BE2C (cell line): ENCODE data around the gene CNTRL.
A peak's percentile ranks its signal among the peaks of the same experiment; 100 is the strongest.

ENCODE experiments used
- DNase-seq: peaks from one replicate; pipeline ENCODE4 v3.0.0-alpha.2; 2020
- H3K27me3 ChIP-seq: fragments of 250-450 bp; sonication (Bioruptor Pico); 2 replicates; pipeline ENCODE4 v1.5.1; 2020; ENCODE audit warnings: mild to moderate bottlenecking
- H3K36me3 ChIP-seq: fragments of 250-450 bp; sonication (Bioruptor Pico); 2 replicates; pipeline ENCODE4 v1.5.1; 2020; ENCODE audit warnings: mild to moderate bottlenecking
- H3K4me1 ChIP-seq: fragments of 250-450 bp; sonication (Bioruptor Pico); 2 replicates; pipeline ENCODE4 v1.5.1; 2020
- H3K4me3 ChIP-seq: 2 replicates; pipeline ENCODE4 v1.5.1; 2011; ENCODE audit warnings: low read depth, low read length
- H3K9me3 ChIP-seq: fragments of 250-450 bp; sonication (Bioruptor Pico); 2 replicates; pipeline ENCODE4 v1.5.1; 2020
- TF ChIP-seq, protein P1 (sequence below): IDR thresholded peaks from 2 replicates; pipeline ENCODE4 v1.5.1; 2012; ENCODE audit warnings: mild to moderate bottlenecking, low read depth, low read length

The CNTRL gene

DNA sequence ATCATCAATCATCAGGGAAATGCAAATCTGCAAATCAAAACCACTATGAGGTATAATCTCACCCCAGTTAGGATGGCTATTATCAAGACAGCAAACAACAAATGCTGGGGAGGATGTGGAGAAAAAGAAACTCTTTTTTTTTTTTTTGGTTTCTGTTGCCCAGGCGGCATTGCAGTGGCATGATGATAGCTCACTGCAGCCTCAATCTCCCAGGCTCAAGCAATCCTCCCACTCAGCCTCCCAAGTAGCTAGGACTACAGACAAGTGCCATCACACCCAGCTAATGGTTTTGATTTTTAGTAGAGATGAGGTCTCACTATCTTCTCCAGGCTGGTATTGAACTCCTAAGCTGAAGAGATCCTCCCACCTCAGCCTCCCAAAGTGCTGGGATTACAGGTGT is 5.4 kb upstream of the CNTRL start:
- H3K9me3 ChIP-seq: no peaks in the 10 kb centered on the region
- H3K27me3 ChIP-seq: no peaks in the 10 kb centered on the region

GRCh38 chr9:121071370-121071755 is 3.4 kb upstream of the CNTRL start:
- Histone ChIP-seq H3K4me1 (no peaks in the 10 kb centered on the region; the same call in 1 of the 2 replicates), H3K4me3 (no peak overlapping the region), H3K36me3 (no peaks in the 10 kb centered on the region), H3K9me3 (no peaks in the 10 kb centered on the region), H3K27me3 (no peaks in the 10 kb centered on the region)
- DNase-seq: no peak
- TF ChIP-seq, protein P1, sequence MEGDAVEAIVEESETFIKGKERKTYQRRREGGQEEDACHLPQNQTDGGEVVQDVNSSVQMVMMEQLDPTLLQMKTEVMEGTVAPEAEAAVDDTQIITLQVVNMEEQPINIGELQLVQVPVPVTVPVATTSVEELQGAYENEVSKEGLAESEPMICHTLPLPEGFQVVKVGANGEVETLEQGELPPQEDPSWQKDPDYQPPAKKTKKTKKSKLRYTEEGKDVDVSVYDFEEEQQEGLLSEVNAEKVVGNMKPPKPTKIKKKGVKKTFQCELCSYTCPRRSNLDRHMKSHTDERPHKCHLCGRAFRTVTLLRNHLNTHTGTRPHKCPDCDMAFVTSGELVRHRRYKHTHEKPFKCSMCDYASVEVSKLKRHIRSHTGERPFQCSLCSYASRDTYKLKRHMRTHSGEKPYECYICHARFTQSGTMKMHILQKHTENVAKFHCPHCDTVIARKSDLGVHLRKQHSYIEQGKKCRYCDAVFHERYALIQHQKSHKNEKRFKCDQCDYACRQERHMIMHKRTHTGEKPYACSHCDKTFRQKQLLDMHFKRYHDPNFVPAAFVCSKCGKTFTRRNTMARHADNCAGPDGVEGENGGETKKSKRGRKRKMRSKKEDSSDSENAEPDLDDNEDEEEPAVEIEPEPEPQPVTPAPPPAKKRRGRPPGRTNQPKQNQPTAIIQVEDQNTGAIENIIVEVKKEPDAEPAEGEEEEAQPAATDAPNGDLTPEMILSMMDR: no peak

More for the DNA sequence above, 5.4 kb upstream of the CNTRL start:
- Histone ChIP-seq H3K36me3 (no peaks in the 10 kb centered on the region), H3K4me3 (no peak overlapping the region), H3K4me1 (no peaks in the 10 kb centered on the region; the same call in 1 of the 2 replicates)
- DNase-seq: no peak
- TF ChIP-seq, protein P1: no peak

DNA sequence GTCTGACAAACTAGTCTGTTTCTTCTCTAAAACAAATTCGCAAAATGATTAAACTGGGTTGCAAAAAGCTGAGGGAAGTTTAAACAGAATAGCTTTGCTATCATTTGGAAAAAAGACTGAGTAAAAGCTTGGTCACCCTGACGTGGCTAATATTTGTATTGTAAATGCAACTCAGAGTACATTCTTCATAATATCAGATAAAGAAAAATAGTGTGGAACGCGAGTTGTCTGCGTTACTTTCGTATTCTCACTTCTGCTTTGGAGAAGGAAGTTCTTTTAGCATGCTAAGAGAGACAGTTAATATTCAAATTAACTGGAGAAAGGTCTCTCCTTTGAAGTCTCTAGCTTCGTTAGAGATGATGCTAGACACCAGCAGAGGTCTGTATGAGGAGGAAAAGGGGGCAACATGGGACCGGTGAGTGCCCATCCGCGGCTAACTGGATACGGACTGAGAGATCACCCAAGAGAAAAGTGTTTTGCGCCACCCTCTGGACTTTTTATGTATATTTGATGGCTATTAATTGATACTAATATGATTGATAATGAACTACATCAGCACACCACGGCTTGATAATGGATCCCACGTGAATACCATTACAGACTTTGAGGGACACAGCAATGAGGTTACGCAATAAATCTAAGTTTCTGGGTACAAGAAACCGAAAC is 2.9 kb upstream of the CNTRL start:
- Histone ChIP-seq H3K36me3 (no peaks in the 10 kb centered on the region), H3K4me1 (no peaks in the 10 kb centered on the region; the same call in 1 of the 2 replicates), H3K4me3 (no peak overlapping the region), H3K9me3 (no peaks in the 10 kb centered on the region), H3K27me3 (no peaks in the 10 kb centered on the region)
- TF ChIP-seq, protein P1: no peak
- no peak for DNase-seq

- H3K9me3 ChIP-seq: no peaks in the 10 kb centered on the region
- H3K27me3 ChIP-seq: no peaks in the 10 kb centered on the region
- H3K4me1 ChIP-seq: no peaks in the 10 kb centered on the region; the same call in 1 of the 2 replicates
- TF ChIP-seq, protein P1: no peak
- H3K4me3 ChIP-seq: no peak overlapping the region
- no peaks in the 10 kb centered on the region for H3K36me3 ChIP-seq
- DNase-seq: no peak
These were observed 1.7 kb upstream of the CNTRL start for GRCh38 chr9:121073038-121073437.

DNA sequence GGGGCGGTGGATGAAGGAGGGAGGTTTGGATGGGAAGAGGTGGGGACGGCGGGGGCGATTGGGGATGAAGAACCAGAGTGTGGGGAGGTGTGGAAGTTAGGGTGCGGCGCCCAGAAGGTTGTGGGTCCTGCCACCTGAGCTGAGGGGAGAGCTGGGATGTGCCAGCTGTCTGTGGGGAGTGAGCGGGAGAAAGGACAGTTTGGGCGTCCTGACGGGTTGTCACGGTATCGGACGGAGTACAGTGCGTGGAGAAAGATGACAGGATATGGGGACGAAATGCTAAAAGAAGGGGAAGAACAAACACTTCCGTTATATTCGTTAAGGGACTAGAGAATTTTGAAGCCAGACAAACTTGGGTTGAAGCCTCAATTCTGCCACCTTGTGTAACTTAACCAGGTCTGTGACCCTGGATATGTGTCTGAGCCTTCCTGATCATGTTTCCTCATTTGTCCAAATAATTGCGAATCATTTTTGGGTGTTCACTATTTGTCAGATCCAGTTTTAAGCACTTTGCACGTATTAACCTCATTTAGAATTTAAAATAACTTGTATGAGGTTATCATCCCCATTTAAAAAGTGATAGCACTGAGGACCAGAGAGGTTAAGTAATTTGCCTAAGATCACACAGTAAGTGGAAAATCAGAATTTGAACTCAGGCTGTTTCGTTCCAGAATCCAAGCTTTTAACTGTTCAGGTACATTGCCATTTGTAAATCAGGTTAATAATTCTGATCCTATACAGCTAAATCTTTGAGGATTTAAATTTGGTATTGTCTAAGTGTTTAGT is 689 bp downstream of the CNTRL start:
- TF ChIP-seq, protein P1: no peak
- H3K27me3 ChIP-seq: no peaks in the 10 kb centered on the region
- H3K4me3 ChIP-seq: peak overlapping the region; percentile 77
- H3K36me3 ChIP-seq: no peaks in the 10 kb centered on the region; the same call in 1 of the 2 replicates
- H3K9me3 ChIP-seq: no peaks in the 10 kb centered on the region
- no peaks in the 10 kb centered on the region; the same call in 1 of the 2 replicates for H3K4me1 ChIP-seq
- DNase-seq: no peak

- H3K4me1 ChIP-seq: no peaks in the 10 kb centered on the region
- DNase-seq: no peak
- H3K36me3 ChIP-seq: no peaks in the 10 kb centered on the region; the same call in 1 of the 2 replicates
- no peaks in the 10 kb centered on the region for H3K9me3 ChIP-seq
- no peaks in the 10 kb centered on the region for H3K27me3 ChIP-seq
- TF ChIP-seq, protein P1: no peak
- H3K4me3 ChIP-seq: no peak overlapping the region
These were observed 7.3 kb downstream of the CNTRL start for GRCh38 chr9:121082075-121082474.
